Renal cortex interstitium (tissue), 15 donors: Measurements from ENCODE around the gene SORL1. TPM values are rescaled to one million over a fixed set of nuclear protein-coding genes. Genes with fewer than 3 reads are reported as not detected.
"Not testable (repeated sequence)": the region's sequence is repeated elsewhere in the genome, so short reads cannot be mapped to it uniquely, and the experiment has no call there.

Source experiments
- DNase-seq, 11 donors: peaks; one replicate each; pipeline ENCODE4 v3.0.0-alpha.2; 2013; ENCODE audit warnings: low read depth in 9 of 11, low spot score in 4 of 11; ENCODE audit errors: extremely low read depth in 1 of 11
- long read RNA-seq, 16 experiments: transcript quantifications; one replicate each; lab custom pipeline, GENCODE V29; 2026
- polyA plus RNA-seq, 3 donors: library from polyadenylated mRNA; unstranded; fragments of 120-200 nt; gene quantifications; one replicate each; pipeline ENCODE4 v1.2.1, GENCODE V29; 2013; ENCODE audit not compliant: insufficient read length in 3 of 3

The SORL1 gene
- 10 to 100 TPM; 32.2 to 40.0 (median 34.1) TPM for polyA plus RNA-seq
- long read RNA-seq, donor 1, transcript SORL1-205 (2 exons, 1,765 nt), result major isoform, 10 of 10 reads
- long read RNA-seq, donor 1, partial matches to known transcripts, result 0 of 10 reads
- long read RNA-seq, donor 1, other reads (novel, unspliced or antisense), result 0 of 10 reads
- long read RNA-seq, donor 2, transcript SORL1-205 (2 exons, 1,765 nt), result major isoform, 10 of 10 reads
- long read RNA-seq, donor 2, partial matches to known transcripts, result 0 of 10 reads
- long read RNA-seq, donor 2, other reads (novel, unspliced or antisense), result 0 of 10 reads
- long read RNA-seq, donor 3, full-length matches to known transcripts, result 32 of 53 reads
- long read RNA-seq, donor 3, partial matches to known transcripts, result 21 of 53 reads
- long read RNA-seq, donor 3, other reads (novel, unspliced or antisense), result 0 of 53 reads
- long read RNA-seq, donor 4, transcript SORL1-205 (2 exons, 1,765 nt), result major isoform, 21 of 52 reads
- long read RNA-seq, donor 4, partial matches to known transcripts, result 31 of 52 reads
- long read RNA-seq, donor 4, other reads (novel, unspliced or antisense), result 0 of 52 reads
- long read RNA-seq, donor 5, result 0 reads
- long read RNA-seq, donor 6, full-length matches to known transcripts, result 33 of 33 reads
- long read RNA-seq, donor 6, partial matches to known transcripts, result 0 of 33 reads
- long read RNA-seq, donor 6, other reads (novel, unspliced or antisense), result 0 of 33 reads
- long read RNA-seq, donor 7, transcript SORL1-205 (2 exons, 1,765 nt), result major isoform, 25 of 25 reads
- long read RNA-seq, donor 7, partial matches to known transcripts, result 0 of 25 reads
- long read RNA-seq, donor 7, other reads (novel, unspliced or antisense), result 0 of 25 reads
- long read RNA-seq, donor 8, transcript SORL1-205 (2 exons, 1,765 nt), result major isoform, 33 of 33 reads
- long read RNA-seq, donor 8, partial matches to known transcripts, result 0 of 33 reads
- long read RNA-seq, donor 8, other reads (novel, unspliced or antisense), result 0 of 33 reads
- long read RNA-seq, donor 9, transcript SORL1-205 (2 exons, 1,765 nt), result major isoform, 13 of 13 reads
- long read RNA-seq, donor 9, partial matches to known transcripts, result 0 of 13 reads
- long read RNA-seq, donor 9, other reads (novel, unspliced or antisense), result 0 of 13 reads
- long read RNA-seq, donor 10, transcript SORL1-205 (2 exons, 1,765 nt), result major isoform, 31 of 31 reads
- long read RNA-seq, donor 10, partial matches to known transcripts, result 0 of 31 reads
- long read RNA-seq, donor 10, other reads (novel, unspliced or antisense), result 0 of 31 reads
- long read RNA-seq, donor 11, full-length matches to known transcripts, result 10 of 10 reads
- long read RNA-seq, donor 11, partial matches to known transcripts, result 0 of 10 reads
- long read RNA-seq, donor 11, other reads (novel, unspliced or antisense), result 0 of 10 reads
- long read RNA-seq, donor 12, transcript SORL1-205 (2 exons, 1,765 nt), result major isoform, 5 of 5 reads
- long read RNA-seq, donor 12, partial matches to known transcripts, result 0 of 5 reads
- long read RNA-seq, donor 12, other reads (novel, unspliced or antisense), result 0 of 5 reads
- long read RNA-seq, donor 13, result 0 reads
- long read RNA-seq, donor 14, transcript SORL1-205 (2 exons, 1,765 nt), result major isoform, 9 of 9 reads
- long read RNA-seq, donor 14, partial matches to known transcripts, result 0 of 9 reads
- long read RNA-seq, donor 14, other reads (novel, unspliced or antisense), result 0 of 9 reads
- long read RNA-seq, donor 15, transcript SORL1-205 (2 exons, 1,765 nt), result major isoform, 8 of 8 reads
- long read RNA-seq, donor 15, partial matches to known transcripts, result 0 of 8 reads
- long read RNA-seq, donor 15, other reads (novel, unspliced or antisense), result 0 of 8 reads
- long read RNA-seq, donor 16, transcript SORL1-205 (2 exons, 1,765 nt), result major isoform, 59 of 80 reads
- long read RNA-seq, donor 16, partial matches to known transcripts, result 18 of 80 reads
- long read RNA-seq, donor 16, other reads (novel, unspliced or antisense), result 0 of 80 reads

GRCh38 chr11:121451986-121452608, at the start of gene SORL1:
Gene SORL1 (plus strand): TSS chr11:121452314. CDS start chr11:121452332, 18 bp downstream.
- peak in 8 of 11 donors; percentile 62 to 77 (median 73) for DNase-seq

GRCh38 chr11:121405646-121406045, 46.5 kb upstream of the SORL1 start:
- DNase-seq, result no peak

GRCh38 chr11:121406291-121406690, 45.8 kb upstream of the SORL1 start:
- no peak for DNase-seq

GRCh38 chr11:121408830-121409229, 43.3 kb upstream of the SORL1 start:
- no peak for DNase-seq

GRCh38 chr11:121410041-121410440, 42.1 kb upstream of the SORL1 start:
- DNase-seq, result not testable (repeated sequence)

GRCh38 chr11:121411330-121411729, 40.8 kb upstream of the SORL1 start:
- not testable (repeated sequence) for DNase-seq

- no peak for DNase-seq
Measured at GRCh38 chr11:121412000-121412587, 40.0 kb upstream of the SORL1 start.

GRCh38 chr11:121412711-121413415, 39.3 kb upstream of the SORL1 start:
- no peak for DNase-seq

GRCh38 chr11:121414141-121414913, 37.8 kb upstream of the SORL1 start:
- DNase-seq, result no peak

- no peak for DNase-seq
Measured at GRCh38 chr11:121415856-121416255, 36.3 kb upstream of the SORL1 start.

GRCh38 chr11:121417055-121417551, 35.0 kb upstream of the SORL1 start:
- peak in 2 of 11 donors; percentile 8 to 9 for DNase-seq

- no peak for DNase-seq
Measured at GRCh38 chr11:121417607-121418006, 34.5 kb upstream of the SORL1 start.

- no peak for DNase-seq
Measured at GRCh38 chr11:121418625-121419114, 33.4 kb upstream of the SORL1 start.

- no peak for DNase-seq
Measured at GRCh38 chr11:121419836-121420235, 32.3 kb upstream of the SORL1 start.

GRCh38 chr11:121420398-121420797, 31.7 kb upstream of the SORL1 start:
- no peak for DNase-seq
